ENCODE results near the gene FAM78A.

FAM78A gene

GRCh38 chr9:131276094-131276888, at the start of gene FAM78A:
FAM78A (minus strand) TSS chr9:131276510; CDS start chr9:131276179, 331 bp downstream.
- DNase-seq: no peak

GRCh38 chr9:131324736-131325679, 48.7 kb upstream of the FAM78A start:
- no peak for DNase-seq

GRCh38 chr9:131323629-131324028, 47.3 kb upstream of the FAM78A start:
- DNase-seq: no peak

GRCh38 chr9:131320031-131320685, 43.8 kb upstream of the FAM78A start:
- no peak for DNase-seq

- no peak for DNase-seq
Observed at GRCh38 chr9:131319486-131319885, 43.2 kb upstream of the FAM78A start.

GRCh38 chr9:131318231-131319085, 42.1 kb upstream of the FAM78A start:
- DNase-seq: no peak

GRCh38 chr9:131312822-131313770, 36.8 kb upstream of the FAM78A start:
- DNase-seq: no peak

GRCh38 chr9:131312246-131312645, 35.9 kb upstream of the FAM78A start:
- DNase-seq: no peak

GRCh38 chr9:131310833-131311554, 34.7 kb upstream of the FAM78A start:
- no peak for DNase-seq

GRCh38 chr9:131309530-131310276, 33.4 kb upstream of the FAM78A start:
- no peak for DNase-seq

- DNase-seq: no peak
Observed at GRCh38 chr9:131308906-131309529, 32.7 kb upstream of the FAM78A start.

- DNase-seq: no peak
Observed at GRCh38 chr9:131308452-131308851, 32.1 kb upstream of the FAM78A start.

- no peak for DNase-seq
Observed at GRCh38 chr9:131307974-131308373, 31.7 kb upstream of the FAM78A start.

- DNase-seq: no peak
Observed at GRCh38 chr9:131306397-131307004, 30.2 kb upstream of the FAM78A start.

GRCh38 chr9:131304676-131305355, 28.5 kb upstream of the FAM78A start:
- no peak for DNase-seq

- DNase-seq: no peak
Observed at GRCh38 chr9:131303381-131304321, 27.3 kb upstream of the FAM78A start.

All from NK-92 treated with Interleukin-12 subunit alpha and Interleukin-12 subunit beta, amount 100 ng/mL, for 24 hours (cell line).